22Rv1 (cell line): Measurements from ENCODE around the gene LAMTOR4.

Source experiments
- CTCF ChIP-seq: fragments of 450-650 bp; IDR thresholded peaks from 2 replicates; pipeline ENCODE4 v1.5.1; 2017; ENCODE audit warnings: mild to moderate bottlenecking
- ZFX ChIP-seq: fragments of 450-650 bp; IDR thresholded peaks from 2 replicates; pipeline ENCODE4 v1.6.1; 2017; ENCODE audit warnings: antibody characterized with exemption, borderline replicate concordance

- TF ChIP-seq CTCF, result no peak
- no peak for TF ChIP-seq ZFX
These were observed at the start of gene LAMTOR4 for GRCh38 chr7:100148559-100149328.
